Psoas muscle (tissue), 8 donors: ENCODE measurements around the gene SRRM3. TPM values are rescaled to one million over a fixed set of nuclear protein-coding genes. Genes with fewer than 3 reads are reported as not detected.

Experiments
- ATAC-seq, 4 donors: fragments of 200-7000 bp; cut with Tn5 transposase; one replicate each; pipeline ENCODE4 v1.9.1; 2020; ENCODE audit warnings: moderate library complexity in 3 of 4, mild to moderate bottlenecking in 2 of 4
- DNase-seq, 2 donors: peaks; one replicate each; pipeline ENCODE4 v3.0.0-alpha.2; 2020
- H3K27ac ChIP-seq: fragments of 200-600 bp; one replicate; pipeline ENCODE4 v1.8.0; 2022
- H3K27me3 ChIP-seq, 3 donors: fragments of 200-600 bp in 1 of 3; one replicate each; pipeline versions ENCODE4 v1.6.1 to v1.8.0; 2013 to 2022; ENCODE audit warnings: low read length in 2 of 3, mild to moderate bottlenecking in 2 of 3, moderate library complexity in 1 of 3; ENCODE audit not compliant: insufficient read depth in 3 of 3
- H3K36me3 ChIP-seq, 2 donors: fragments of 200-600 bp in 1 of 2; one replicate each; pipeline versions ENCODE4 v1.6.1 to v1.8.0; 2013 to 2022; ENCODE audit warnings: low read depth in 1 of 2, mild to moderate bottlenecking in 1 of 2, moderate library complexity in 1 of 2; ENCODE audit not compliant: insufficient read depth in 1 of 2
- H3K4me1 ChIP-seq: fragments of 200-600 bp; one replicate; pipeline ENCODE4 v1.8.0; 2022
- H3K4me3 ChIP-seq: fragments of 200-600 bp; one replicate; pipeline ENCODE4 v1.8.0; 2022; ENCODE audit warnings: mild to moderate bottlenecking
- H3K9me3 ChIP-seq: fragments of 200-600 bp; one replicate; pipeline ENCODE4 v1.8.0; 2022
- WGBS, 3 donors: extraction: QIAGEN DNeasy Blood & Tissue Kit; methylation state at CpG; one replicate each; pipeline versions ENCODE4 v1.1.6 to v1.1.7; 2013; 5-methylcytosine and 5-hydroxymethylcytosine counted together
- intact Hi-C, 2 donors: fragments of 100-400 bp; cut with DNase I; formaldehyde crosslinking; loops; one replicate each; pipeline versions ENCODE4 v1.11.0 to v1.14.2; 2022
- polyA plus RNA-seq, 3 donors: library from polyadenylated mRNA; stranded (reverse); fragments of 200-250 nt; gene quantifications; one replicate each; pipeline ENCODE4 v1.2.3, GENCODE V29; 2013
- total RNA-seq, 4 donors: library from RNA; stranded (reverse); fragmentation: NEBNext Ultra II Directional in 2 of 4; extraction: Animal tissue kit (Norgen Biotek cat#: 25700) in 2 of 4; gene quantifications; one replicate each; pipeline versions ENCODE4 v1.2.1 to v1.2.4, GENCODE V29; 2021 to 2023
- TF ChIP-seq, protein P1 (sequence below): fragments of 200-600 bp; IDR thresholded peaks from one replicate; pipeline ENCODE4 v1.8.0; 2022; ENCODE audit warnings: antibody characterized with exemption
- donor health status: healthy with polysubstance abuse.
- donor health status: DM: no; HTN: no; CAD: no; lungs with moderate emphysema.
- donor health status: Bipolar disorder and iron deficiency.
- donor health status: healthy.
- donor health status: DM: yes; HTN: yes; CAD: no.
- donor health status: DM: no; HTN: no; CAD: no.
- donor health status: DM: no; HTN: no; CAD: no.
- donor health status: DM: yes; HTN: yes; CAD: no.

The SRRM3 gene
- total and polyA plus RNA-seq, 7 donors, result 0.48 to 5.4 (median 0.69) TPM

GRCh38 chr7:76296743-76297740, 95.3 kb downstream of the SRRM3 start:
- peaks cover 67% of the 10 kb centered on the region for H3K4me1 ChIP-seq
- 55 to 69% (median 57%) methylated on average over 22 of the region's 22 CpGs for WGBS, 3 donors
- DNase-seq (peak in 1 of 2 donors; percentile 47), ATAC-seq (peak; percentile 12 to 32 (median 26))
- H3K9me3 ChIP-seq, result no peaks in the 10 kb centered on the region
- intact Hi-C loops, result no loop called here
- H3K4me3 ChIP-seq, result no peak overlapping the region
- peak overlapping the region; percentile 98 for H3K27ac ChIP-seq
- TF ChIP-seq, protein P1, sequence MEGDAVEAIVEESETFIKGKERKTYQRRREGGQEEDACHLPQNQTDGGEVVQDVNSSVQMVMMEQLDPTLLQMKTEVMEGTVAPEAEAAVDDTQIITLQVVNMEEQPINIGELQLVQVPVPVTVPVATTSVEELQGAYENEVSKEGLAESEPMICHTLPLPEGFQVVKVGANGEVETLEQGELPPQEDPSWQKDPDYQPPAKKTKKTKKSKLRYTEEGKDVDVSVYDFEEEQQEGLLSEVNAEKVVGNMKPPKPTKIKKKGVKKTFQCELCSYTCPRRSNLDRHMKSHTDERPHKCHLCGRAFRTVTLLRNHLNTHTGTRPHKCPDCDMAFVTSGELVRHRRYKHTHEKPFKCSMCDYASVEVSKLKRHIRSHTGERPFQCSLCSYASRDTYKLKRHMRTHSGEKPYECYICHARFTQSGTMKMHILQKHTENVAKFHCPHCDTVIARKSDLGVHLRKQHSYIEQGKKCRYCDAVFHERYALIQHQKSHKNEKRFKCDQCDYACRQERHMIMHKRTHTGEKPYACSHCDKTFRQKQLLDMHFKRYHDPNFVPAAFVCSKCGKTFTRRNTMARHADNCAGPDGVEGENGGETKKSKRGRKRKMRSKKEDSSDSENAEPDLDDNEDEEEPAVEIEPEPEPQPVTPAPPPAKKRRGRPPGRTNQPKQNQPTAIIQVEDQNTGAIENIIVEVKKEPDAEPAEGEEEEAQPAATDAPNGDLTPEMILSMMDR, result no peak
- no peaks in the 10 kb centered on the region for H3K27me3 ChIP-seq
- H3K36me3 ChIP-seq, result no peaks in the 10 kb centered on the region

DNA sequence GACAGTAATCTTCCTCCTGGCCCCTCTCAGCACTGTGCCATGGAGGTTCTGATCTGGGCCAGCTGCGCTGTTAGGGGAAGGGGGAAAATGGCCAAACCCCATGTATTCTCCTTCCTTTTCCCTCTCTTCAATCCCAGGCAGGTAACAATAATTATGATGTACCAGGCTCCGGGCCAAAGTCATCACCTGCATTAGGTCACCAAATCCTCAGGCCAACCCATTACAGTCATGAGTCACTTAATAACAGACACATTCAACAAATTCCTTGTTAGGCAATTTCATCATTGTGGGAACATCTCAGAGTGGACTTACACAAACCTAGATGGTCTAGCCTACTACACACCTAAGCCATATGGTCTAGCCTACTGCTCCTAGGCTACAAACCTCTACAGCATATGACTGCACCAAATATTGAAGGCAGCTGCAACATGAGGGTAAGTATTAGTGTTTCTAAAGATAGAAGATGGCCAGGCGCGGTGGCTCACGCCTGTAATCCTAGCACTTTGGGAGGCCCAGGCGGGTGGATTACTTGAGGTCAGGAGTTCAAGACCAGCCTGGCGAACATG, 98.6 kb downstream of the SRRM3 start:
- 40 to 52% (median 49%) methylated on average over 7 of the region's 7 CpGs for WGBS, 3 donors
- intact Hi-C loops, result no loop called here

DNA sequence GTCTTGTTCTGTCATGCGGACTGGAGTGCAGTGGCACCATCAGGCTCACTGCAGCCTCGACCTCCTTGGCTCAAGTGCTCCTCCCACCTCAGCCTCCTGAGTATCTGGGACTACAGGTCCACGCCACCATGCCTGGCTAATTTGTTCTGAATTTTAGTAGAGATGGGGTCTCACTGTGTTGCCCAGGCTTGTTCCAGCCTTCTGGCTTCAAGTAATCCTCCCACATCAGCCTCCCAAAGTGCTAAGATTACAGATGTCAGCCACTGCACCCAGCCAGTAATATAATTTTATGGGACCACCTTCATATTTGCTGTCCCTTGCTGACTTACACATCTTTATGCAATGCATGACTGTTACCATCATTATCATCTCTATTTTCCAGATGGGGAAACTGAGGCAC, 99.3 kb downstream of the SRRM3 start:
- Histone ChIP-seq H3K4me3 (no peak overlapping the region), H3K27me3 (no peaks in the 10 kb centered on the region), H3K9me3 (no peaks in the 10 kb centered on the region), H3K27ac (peak overlapping the region; percentile 98), H3K36me3 (peaks cover 0 to 16% of the 10 kb centered on the region in 2 donors), H3K4me1 (peaks cover 42% of the 10 kb centered on the region)
- ATAC-seq (no peak), DNase-seq (no peak)
- TF ChIP-seq, protein P1, result no peak
- 92 to 98% (median 94%) methylated on average over 3 of the region's 3 CpGs for WGBS, 3 donors
- intact Hi-C loops, result no loop called here

More for the DNA sequence above, 98.6 kb downstream of the SRRM3 start:
- Histone ChIP-seq H3K27ac (peak overlapping the region; percentile 98), H3K36me3 (peaks cover 0 to 16% of the 10 kb centered on the region in 2 donors), H3K4me3 (no peak overlapping the region), H3K27me3 (no peaks in the 10 kb centered on the region), H3K9me3 (no peaks in the 10 kb centered on the region), H3K4me1 (peaks cover 49% of the 10 kb centered on the region)
- TF ChIP-seq, protein P1, result no peak
- DNase-seq (no peak), ATAC-seq (peak in 2 of 4 donors; percentile 4 to 15)

DNA sequence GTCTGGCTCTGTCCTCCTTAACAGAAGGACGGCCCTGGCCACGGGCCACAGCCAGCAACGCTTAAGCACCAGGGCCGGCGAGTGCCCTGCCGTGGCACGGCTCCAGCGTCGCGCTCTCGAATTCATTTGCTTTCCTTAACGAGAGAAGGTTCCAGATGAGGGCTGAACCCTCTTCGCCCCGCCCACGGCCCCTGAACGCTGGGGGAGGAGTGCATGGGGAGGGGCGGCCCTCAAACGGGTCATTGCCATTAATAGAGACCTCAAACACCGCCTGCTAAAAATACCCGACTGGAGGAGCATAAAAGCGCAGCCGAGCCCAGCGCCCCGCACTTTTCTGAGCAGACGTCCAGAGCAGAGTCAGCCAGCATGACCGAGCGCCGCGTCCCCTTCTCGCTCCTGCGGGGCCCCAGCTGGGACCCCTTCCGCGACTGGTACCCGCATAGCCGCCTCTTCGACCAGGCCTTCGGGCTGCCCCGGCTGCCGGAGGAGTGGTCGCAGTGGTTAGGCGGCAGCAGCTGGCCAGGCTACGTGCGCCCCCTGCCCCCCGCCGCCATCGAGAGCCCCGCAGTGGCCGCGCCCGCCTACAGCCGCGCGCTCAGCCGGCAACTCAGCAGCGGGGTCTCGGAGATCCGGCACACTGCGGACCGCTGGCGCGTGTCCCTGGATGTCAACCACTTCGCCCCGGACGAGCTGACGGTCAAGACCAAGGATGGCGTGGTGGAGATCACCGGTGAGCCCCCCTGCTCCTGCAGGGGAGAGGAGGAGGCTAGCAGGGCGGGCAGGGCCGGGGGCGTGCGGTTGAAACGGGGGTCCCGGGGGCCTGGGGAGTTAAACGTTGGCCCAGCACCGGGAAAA, 100.9 kb downstream of the SRRM3 start, which contains the start of gene HSPB1:
Gene HSPB1 (plus strand): TSS at position 327 of the 855 bp plus-strand sequence. CDS start 40 bp downstream, at position 367.
- H3K9me3 ChIP-seq, result no peaks in the 10 kb centered on the region
- TF ChIP-seq, protein P1, result no peak
- 0 to 1% (median 1%) methylated on average over 66 to 75 of the region's 75 CpGs for WGBS, 3 donors
- DNase-seq, result peak; percentile 96 to 98
- H3K4me1 ChIP-seq, result peaks cover 43% of the 10 kb centered on the region
- peak within 1 kb of the TSS; percentile 96 for H3K4me3 ChIP-seq
- intact Hi-C loops, result no loop called here
- H3K27me3 ChIP-seq, result no peaks in the 10 kb centered on the region
- peak within 1 kb of the TSS; percentile 98 for H3K27ac ChIP-seq
- ATAC-seq, result peak; percentile 62 to 72 (median 66)
- peaks cover 0 to 16% of the 10 kb centered on the region in 2 donors for H3K36me3 ChIP-seq
